B cell (primary cell): ENCODE measurements around the gene ZBTB16. TPM values are rescaled to one million over a fixed set of nuclear protein-coding genes. Genes with fewer than 3 reads are reported as not detected.

Experiments
- ATAC-seq: fragments of 200-7000 bp; cut with Tn5 transposase; one replicate; pipeline ENCODE4 v1.10.0; 2021; ENCODE audit warnings: low read depth, mild to moderate bottlenecking, moderate number of reproducible peaks, moderate library complexity
- CTCF ChIA-PET: fragments of 350-600 bp; sonication (Branson Sonifier 250); formaldehyde crosslinking; loops from one replicate; lab custom pipeline; 2021; ENCODE audit warnings: antibody characterized with exemption, inconsistent platforms; lab: Charles Lee
- POLR2A ChIA-PET: fragments of 350-600 bp; sonication (Branson Sonifier 250); formaldehyde crosslinking; loops from one replicate; lab custom pipeline; 2021; ENCODE audit warnings: antibody characterized with exemption; lab: Charles Lee
- DNase-seq: peaks from one replicate; pipeline ENCODE4 v3.0.0; 2013
- H2AFZ ChIP-seq: 2 replicates; pipeline ENCODE4 v1.6.1; 2012; ENCODE audit warnings: mild to moderate bottlenecking, low read depth, low read length; ENCODE audit not compliant: insufficient read depth, poor library complexity, severe bottlenecking
- H3K27ac ChIP-seq, 2 donors: 1 replicate in 1 of 2; 2 replicates in 1 of 2; pipeline ENCODE4 v1.5.1; 2012 to 2013; ENCODE audit warnings: low read length in 2 of 2, mild to moderate bottlenecking in 2 of 2, moderate library complexity in 1 of 2
- H3K27me3 ChIP-seq, 4 experiments: fragments of 200-600 bp in 1 of 4; sonication (generic) in 1 of 4; replicated peaks in 1 of 4; 1 replicate in 2 of 4; 2 replicates in 2 of 4; pipeline versions ENCODE4 v1.6.1 to v1.7.0; 2013 to 2016; ENCODE audit warnings: low read length in 3 of 4, mild to moderate bottlenecking in 2 of 4, mixed read lengths in 1 of 4, moderate library complexity in 1 of 4; ENCODE audit not compliant: insufficient read depth in 4 of 4, control insufficient read depth in 3 of 4; ENCODE audit errors: control extremely low read depth in 1 of 4
- H3K36me3 ChIP-seq, 2 experiments: replicated peaks in 1 of 2; 1 replicate in 1 of 2; 2 replicates in 1 of 2; pipeline versions ENCODE4 v1.6.1 to v1.7.1; 2013; ENCODE audit warnings: low read length in 1 of 2; ENCODE audit not compliant: insufficient read depth in 2 of 2, control insufficient read depth in 1 of 2; ENCODE audit errors: control extremely low read depth in 1 of 2, extremely low read depth in 1 of 2
- H3K4me1 ChIP-seq, 2 donors: fragments of 200-600 bp in 1 of 2; sonication (generic) in 1 of 2; 1 replicate in 1 of 2; 2 replicates in 1 of 2; pipeline versions ENCODE4 v1.5.1 to v1.6.1; 2013 to 2017; ENCODE audit warnings: low read length in 2 of 2; ENCODE audit not compliant: control insufficient read depth in 2 of 2, insufficient read depth in 2 of 2
- H3K4me2 ChIP-seq: replicated peaks from 2 replicates; pipeline ENCODE3; 2012; ENCODE audit warnings: mild to moderate bottlenecking, low read depth, low read length; ENCODE audit not compliant: poor library complexity, severe bottlenecking
- H3K4me3 ChIP-seq, 5 experiments: fragments of 200-600 bp in 1 of 5; sonication (generic) in 1 of 5; 1 replicate in 3 of 5; 2 replicates in 2 of 5; pipeline versions ENCODE4 v1.5.1 to v1.7.0; 2011 to 2016; ENCODE audit warnings: low read length in 4 of 5, mild to moderate bottlenecking in 4 of 5, low read depth in 2 of 5, control low read depth in 1 of 5, moderate library complexity in 1 of 5; ENCODE audit not compliant: insufficient read depth in 1 of 5; ENCODE audit errors: control extremely low read depth in 1 of 5, extremely low read depth in 1 of 5
- H3K79me2 ChIP-seq: fragments of 200-600 bp; sonication (generic); one replicate; pipeline ENCODE4 v1.6.0; 2016; ENCODE audit warnings: low read length; ENCODE audit not compliant: control insufficient read depth, insufficient read depth
- H3K9ac ChIP-seq: fragments of 200-600 bp; sonication (generic); 2 replicates; pipeline ENCODE4 v1.6.1; 2017; ENCODE audit warnings: mild to moderate bottlenecking, low read length, moderate library complexity
- H3K9me3 ChIP-seq, 3 donors: one replicate each; pipeline versions ENCODE4 v1.6.1 to v1.7.1; 2013; ENCODE audit warnings: low read length in 2 of 3; ENCODE audit not compliant: control insufficient read depth in 2 of 3, insufficient read depth in 1 of 3; ENCODE audit errors: control extremely low read depth in 1 of 3
- H4K20me1 ChIP-seq: 2 replicates; pipeline ENCODE4 v1.6.0; 2012; ENCODE audit warnings: mild to moderate bottlenecking, low read length; ENCODE audit not compliant: insufficient read depth, control insufficient read depth, poor library complexity, severe bottlenecking
- H3K27ac Mint-ChIP-seq: one replicate; pipeline ENCODE4 v1.8.0; 2021; ENCODE audit warnings: mixed read lengths
- H3K27me3 Mint-ChIP-seq: one replicate; pipeline ENCODE4 v1.8.0; 2021; ENCODE audit warnings: mixed read lengths
- H3K4me1 Mint-ChIP-seq: one replicate; pipeline ENCODE4 v1.8.0; 2021; ENCODE audit warnings: mixed read lengths
- H3K4me3 Mint-ChIP-seq: one replicate; pipeline ENCODE4 v1.8.0; 2021; ENCODE audit warnings: mixed read lengths
- H3K9me3 Mint-ChIP-seq: one replicate; pipeline ENCODE4 v1.8.0; 2022; ENCODE audit warnings: mixed read lengths; ENCODE audit not compliant: insufficient read depth
- CTCF ChIP-seq: fragments of 200-600 bp; IDR thresholded peaks from one replicate; pipeline ENCODE4 v1.8.0; 2022; ENCODE audit warnings: antibody characterized with exemption, mild to moderate bottlenecking
- EZH2 ChIP-seq: IDR thresholded peaks from 2 replicates; pipeline ENCODE4 v1.6.1; 2012; ENCODE audit warnings: borderline replicate concordance, low read depth, mild to moderate bottlenecking, moderate library complexity, low read length; ENCODE audit not compliant: insufficient read depth, poor library complexity, severe bottlenecking
- WGBS: methylation state at CpG from one replicate; pipeline ENCODE4 v1.1.5; 2013; ENCODE audit warnings: missing lambda C conversion rate; ENCODE audit not compliant: insufficient coverage; 5-methylcytosine and 5-hydroxymethylcytosine counted together
- intact Hi-C: fragments of 100-400 bp; cut with micrococcal nuclease; formaldehyde crosslinking; loops from one replicate; pipeline ENCODE4 v1.10.0; 2022
- polyA plus RNA-seq: library from polyadenylated mRNA; depleted of rRNA; stranded (reverse); fragments of >200 nt; gene quantifications from 2 replicates; pipeline ENCODE4 v1.2.3, GENCODE V29; 2012
- total RNA-seq, 2 donors: library from RNA; stranded (reverse); fragments of 120-200 nt in 1 of 2; gene quantifications; 1 replicate in 1 of 2; 2 replicates in 1 of 2; pipeline versions ENCODE4 v1.2.3 to v1.2.4, GENCODE V29; 2013 to 2022

Gene ZBTB16
- total and polyA plus RNA-seq, 2 donors (not counting 1 experiment from before 2014, with no cell fraction given) = 16.0 to 20.6 TPM

- Mint-ChIP-seq H3K27ac (no peak overlapping the region), H3K4me1 (no peaks in the 10 kb centered on the region), H3K4me3 (no peak overlapping the region), H3K9me3 (no peaks in the 10 kb centered on the region), H3K27me3 (peaks cover 24% of the 10 kb centered on the region)
- DNase-seq (no peak), ATAC-seq (no peak)
- CTCF ChIA-PET = no interaction called here
- no peak overlapping the region for H3K27ac ChIP-seq
- no peaks in the 10 kb centered on the region for H3K9me3 ChIP-seq
- H3K27me3 ChIP-seq = peaks cover 0 to 10% (median 2%) of the 10 kb centered on the region in 4 experiments
- H3K79me2 ChIP-seq = no peaks in the 10 kb centered on the region
- no peaks in the 10 kb centered on the region for H3K4me1 ChIP-seq
- no peak overlapping the region for H2AFZ ChIP-seq
- no peaks in the 10 kb centered on the region for H4K20me1 ChIP-seq
- POLR2A ChIA-PET = no interaction called here
- H3K36me3 ChIP-seq = no peaks in the 10 kb centered on the region
- TF ChIP-seq CTCF (no peak), EZH2 (no peak)
- intact Hi-C loops = no loop called here
- no peak overlapping the region for H3K4me3 ChIP-seq
- 100% methylated on average over 3 of the region's 3 CpGs for WGBS
- no peak overlapping the region for H3K9ac ChIP-seq
- H3K4me2 ChIP-seq = no peak overlapping the region
Measured at GRCh38 chr11:114282488-114282887, 223.0 kb downstream of the ZBTB16 start.

GRCh38 chr11:114283422-114283821 lies 223.9 kb downstream of the ZBTB16 start:
- H3K4me1 ChIP-seq = no peaks in the 10 kb centered on the region
- no peak for TF ChIP-seq CTCF
- TF ChIP-seq EZH2 = no peak
- POLR2A ChIA-PET = no interaction called here
- no peak overlapping the region for H2AFZ ChIP-seq
- CTCF ChIA-PET = no interaction called here
- H3K9me3 Mint-ChIP-seq = no peaks in the 10 kb centered on the region
- no peak overlapping the region for H3K4me3 Mint-ChIP-seq
- H3K4me1 Mint-ChIP-seq = no peaks in the 10 kb centered on the region
- H3K27me3 ChIP-seq = peaks cover 0 to 10% (median 2%) of the 10 kb centered on the region in 4 experiments
- no peaks in the 10 kb centered on the region for H3K36me3 ChIP-seq
- H3K27ac Mint-ChIP-seq = no peak overlapping the region
- no peaks in the 10 kb centered on the region for H4K20me1 ChIP-seq
- H3K79me2 ChIP-seq = no peaks in the 10 kb centered on the region
- WGBS = 83% methylated on average over 1 of the region's 3 CpGs
- H3K4me2 ChIP-seq = no peak overlapping the region
- peaks cover 18% of the 10 kb centered on the region for H3K27me3 Mint-ChIP-seq
- no peak overlapping the region for H3K4me3 ChIP-seq
- H3K27ac ChIP-seq = no peak overlapping the region
- intact Hi-C loops = no loop called here
- ATAC-seq (no peak), DNase-seq (no peak)
- H3K9me3 ChIP-seq = no peaks in the 10 kb centered on the region
- H3K9ac ChIP-seq = no peak overlapping the region
